Activated gamma-delta T cell treated with Interleukin-2 at 50 U/mL for 16 hours (primary cell): ENCODE data around the gene ACTR6.

Source experiments
- DNase-seq: peaks from one replicate; pipeline ENCODE4 v3.0.0-alpha.2; 2020

ACTR6 gene

DNA sequence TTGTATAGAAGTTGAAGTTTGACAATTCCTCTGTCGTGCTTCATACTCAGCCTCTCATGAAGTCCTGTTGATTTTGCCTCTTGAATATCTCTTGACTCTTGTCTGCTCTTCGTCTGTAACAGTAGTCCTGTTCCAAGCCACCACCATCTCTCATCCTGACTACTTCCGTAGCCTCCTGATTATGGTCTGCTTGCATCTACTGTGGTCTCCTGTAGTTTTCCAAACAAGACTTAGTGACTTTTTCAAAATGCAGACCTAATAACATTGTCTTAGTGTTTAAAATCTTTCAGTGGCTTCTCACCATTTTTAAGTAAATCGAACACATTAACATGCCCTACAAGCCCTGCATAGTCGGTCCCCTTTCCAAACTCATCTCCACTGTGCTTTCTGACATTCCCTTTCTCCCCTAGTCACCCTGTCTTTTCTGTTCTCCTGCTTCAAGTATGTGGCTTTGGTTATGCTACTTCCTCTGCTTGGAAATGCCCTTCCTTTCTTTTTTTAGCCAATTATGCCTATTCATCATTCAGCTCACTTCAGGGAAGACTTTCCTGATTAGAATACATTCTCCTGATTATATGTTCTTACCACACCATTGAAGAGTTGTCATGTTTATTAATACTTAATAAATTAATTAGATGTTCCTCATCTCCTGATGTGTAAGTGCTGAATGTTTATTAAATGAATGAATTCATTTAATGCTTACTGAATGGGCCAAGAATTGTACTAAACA lies 68.4 kb downstream of the ACTR6 start:
- DNase-seq, result no peak

DNA sequence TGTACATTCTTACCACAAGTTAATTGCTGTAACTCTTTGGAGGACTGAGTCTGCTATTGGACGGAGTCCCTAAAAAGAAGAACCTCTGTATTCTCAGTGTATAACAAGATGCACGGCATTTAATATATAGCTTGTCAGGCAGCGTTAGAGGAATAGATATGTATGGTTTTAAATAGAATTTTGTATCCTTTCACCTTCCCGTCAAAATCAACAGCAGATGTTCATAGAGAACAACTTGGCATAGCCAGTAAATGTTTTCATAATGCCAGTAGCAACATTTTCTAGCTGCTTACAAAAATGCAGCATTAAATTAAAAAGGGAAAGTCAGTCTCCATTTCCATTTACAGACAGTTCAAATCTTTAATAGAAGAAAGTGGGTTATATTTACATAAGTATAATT lies 73.2 kb downstream of the ACTR6 start:
- no peak for DNase-seq
